ENCODE results near the gene SLC12A3. TPM values are rescaled to one million over a fixed set of nuclear protein-coding genes. Genes with fewer than 3 reads are reported as not detected.

SLC12A3 gene
- total and polyA plus RNA-seq, 2 of the 4 experiments (the other 2 are of a cell fraction), result not detected

- no peak overlapping the region for H2AK5ac ChIP-seq (ENCODE audit: low read depth, low read length)
- no peak overlapping the region for H2BK120ac ChIP-seq (ENCODE audit: low read depth, low read length)
- no peak overlapping the region for H3K56ac ChIP-seq (ENCODE audit: extremely low read depth, insufficient read depth, low read length)
- no TSS peak for BruUV-seq (replicated peaks)
- intact Hi-C loops (cut with micrococcal nuclease) (no loop called here), in situ Hi-C loops (cut with MboI; ENCODE audit: low sequenced_read_pairs) (no loop called here), dilution Hi-C loops (cut with HindIII; ENCODE audit: low sequenced_read_pairs, unreplicated experiment) (no loop called here)
- no peak overlapping the region for H3K18ac ChIP-seq (ENCODE audit: low read depth, low read length)
- H3K27ac ChIP-seq (ENCODE audit: insufficient read depth, low read length), result no peak overlapping the region
- H2BK15ac ChIP-seq (ENCODE audit: low read depth, low read length), result no peak overlapping the region
- no peak for ATAC-seq (ENCODE audit: low read depth)
- no peak overlapping the region for H3K23ac ChIP-seq (ENCODE audit: low read depth, low read length)
- H3K36me3 ChIP-seq (ENCODE audit: control insufficient read depth, insufficient read depth, low read length), result peaks cover 26% of the 10 kb centered on the region
- no peak overlapping the region for H3K4ac ChIP-seq (ENCODE audit: low read depth, low read length)
- no peak overlapping the region for H3K4me2 ChIP-seq (ENCODE audit: low read depth, low read length)
- no peak overlapping the region for H2BK20ac ChIP-seq (ENCODE audit: low read depth, low read length)
- no peak overlapping the region for H3K14ac ChIP-seq (replicated peaks; ENCODE audit: low read depth, low read length)
- H4K91ac ChIP-seq (ENCODE audit: insufficient read depth, low read depth, low read length), result no peak overlapping the region
- peaks cover 2% of the 10 kb centered on the region; the same call in 1 of the 2 replicates for H3K4me1 ChIP-seq (ENCODE audit: control insufficient read depth, insufficient read depth, low read length)
- no peak overlapping the region for H2AFZ ChIP-seq (replicated peaks; ENCODE audit: low read length, poor library complexity)
- H4K20me1 ChIP-seq (ENCODE audit: insufficient read depth, low read length), result no peaks in the 10 kb centered on the region
- no peak overlapping the region for H3K4me3 ChIP-seq (ENCODE audit: insufficient read depth, low read depth, low read length)
- no peak for TF ChIP-seq MAZ (IDR thresholded peaks at IDR 0.05; ENCODE audit: borderline replicate concordance, low read depth, low read length)
- TF ChIP-seq RCOR1 (IDR thresholded peaks at IDR 0.05; ENCODE audit: insufficient replicate concordance, low read length), result no peak
- no peak for TF ChIP-seq POLR2A (IDR thresholded peaks at IDR 0.05; ENCODE audit: low read depth, low read length)
- TF ChIP-seq USF2 (IDR thresholded peaks at IDR 0.05; ENCODE audit: low read depth, low read length), result no peak
- TF ChIP-seq CTCF (conservative IDR thresholded peaks at IDR 0.05; ENCODE audit: low read depth, low read length), result no peak
- no peak for TF ChIP-seq FOS (IDR thresholded peaks at IDR 0.05; ENCODE audit: low read depth, low read length)
- TF ChIP-seq CHD1 (IDR thresholded peaks at IDR 0.05; ENCODE audit: low read depth, low read length), result no peak
- TF ChIP-seq MXI1 (IDR thresholded peaks at IDR 0.05; ENCODE audit: borderline replicate concordance, low read depth, low read length), result no peak
- no peak for TF ChIP-seq NFE2L2 (IDR thresholded peaks at IDR 0.05; ENCODE audit: low read depth, low read length)
- no peak for TF ChIP-seq RAD21 (IDR thresholded peaks at IDR 0.05; ENCODE audit: low read length)
- no peak for TF ChIP-seq ELK1 (IDR thresholded peaks at IDR 0.05; ENCODE audit: borderline replicate concordance, low read depth, low read length)
- TF ChIP-seq SMC3 (IDR thresholded peaks at IDR 0.05; ENCODE audit: low read depth, low read length), result no peak
- no peak for TF ChIP-seq BHLHE40 (IDR thresholded peaks at IDR 0.05; ENCODE audit: low read depth, low read length)
- H3K79me1 ChIP-seq (ENCODE audit: low read depth in 1 of 2, low read length in 2 of 2), result no peaks in the 10 kb centered on the region
- POLR2A ChIA-PET (ENCODE audit: unreplicated experiment), result no interaction called here
- H4K5ac ChIP-seq (ENCODE audit: low read depth, low read length), result no peak overlapping the region
- no peak overlapping the region for H4K8ac ChIP-seq (ENCODE audit: low read depth in 2 of 2, low read length in 2 of 2)
- H3K9me1 ChIP-seq (ENCODE audit: insufficient read depth, low read length), result peaks cover 14% of the 10 kb centered on the region; the same call in 1 of the 2 replicates
- H3K27me3 ChIP-seq (ENCODE audit: control insufficient read depth, insufficient read depth, low read length), result no peaks in the 10 kb centered on the region
- CTCF ChIA-PET, result no interaction called here
- no peak overlapping the region for H3K9ac ChIP-seq (ENCODE audit: low read depth, low read length)
- WGBS, 2 experiments (ENCODE audit: extremely low coverage in 2 of 2, insufficient read length in 1 of 2), result no CpG with 5 or more reads among the region's 2 CpGs
- no peaks in the 10 kb centered on the region for H3K9me3 ChIP-seq (ENCODE audit: control insufficient read depth, insufficient read depth, low read length)
- H2AK9ac ChIP-seq (replicated peaks; ENCODE audit: low read depth, low read length, poor library complexity), result no peak overlapping the region
- DNase-seq, result peak; percentile 69
- H2BK5ac ChIP-seq (ENCODE audit: low read depth, low read length, poor library complexity, severe bottlenecking), result no peak overlapping the region
Measured at GRCh38 chr16:56841233-56841632, 23.8 kb upstream of the SLC12A3 start.
